CD4-positive, alpha-beta T cell treated with Interleukin-17A for 4 hours (primary cell): ENCODE results near the gene VSIR.

Experiments
- DNase-seq: peaks from one replicate; pipeline ENCODE4 v3.0.0-alpha.2; 2020; ENCODE audit warnings: mixed read lengths

VSIR gene

DNA sequence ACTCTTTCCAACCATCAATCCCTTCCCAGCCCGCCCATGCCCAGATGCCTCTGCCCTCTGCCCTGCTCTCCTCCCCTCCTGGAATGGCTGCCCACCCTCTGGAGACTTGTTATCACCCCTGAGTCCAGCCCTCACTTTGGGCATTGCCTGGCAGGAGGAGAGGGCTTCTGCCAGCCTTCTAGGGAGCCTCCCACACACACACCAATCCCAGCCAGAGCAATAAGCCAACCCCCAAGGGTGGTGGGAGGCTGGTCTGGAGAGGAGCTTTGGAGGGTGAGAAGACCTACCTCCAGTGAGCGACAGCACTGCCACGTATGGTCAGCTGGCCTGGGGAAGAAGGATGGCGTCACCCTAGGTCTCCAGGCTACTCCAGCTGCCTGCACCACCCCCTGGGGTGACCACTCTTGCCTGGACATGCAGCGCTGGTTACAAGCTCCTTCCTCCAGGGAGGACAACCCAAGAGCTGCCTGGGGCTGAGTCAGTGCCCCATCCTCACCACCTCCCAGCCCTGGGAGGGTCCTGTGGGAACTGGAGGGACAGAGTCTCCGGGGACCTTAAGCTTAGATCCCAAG, 62.2 kb downstream of the VSIR start:
- DNase-seq = no peak

DNA sequence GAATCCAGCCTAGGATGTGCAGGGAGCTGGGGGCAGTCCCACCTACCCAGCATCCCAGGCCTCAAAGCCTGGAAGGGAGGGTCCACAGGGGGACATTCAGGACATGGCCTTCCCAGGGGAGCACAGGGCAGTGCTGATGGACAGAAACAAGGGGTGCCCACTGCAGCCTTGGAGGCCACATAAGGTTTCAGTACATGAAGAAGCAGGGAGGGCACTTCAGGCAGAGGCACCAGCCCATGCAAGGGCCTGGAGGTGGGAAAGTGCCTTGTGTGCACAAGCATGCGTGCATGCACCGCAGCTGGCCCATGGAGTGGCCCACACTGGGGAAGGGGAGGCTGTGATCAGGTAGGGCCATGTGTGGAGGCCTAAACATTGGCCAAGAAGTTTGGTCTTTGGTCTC, 62.8 kb downstream of the VSIR start:
- no peak for DNase-seq

DNA sequence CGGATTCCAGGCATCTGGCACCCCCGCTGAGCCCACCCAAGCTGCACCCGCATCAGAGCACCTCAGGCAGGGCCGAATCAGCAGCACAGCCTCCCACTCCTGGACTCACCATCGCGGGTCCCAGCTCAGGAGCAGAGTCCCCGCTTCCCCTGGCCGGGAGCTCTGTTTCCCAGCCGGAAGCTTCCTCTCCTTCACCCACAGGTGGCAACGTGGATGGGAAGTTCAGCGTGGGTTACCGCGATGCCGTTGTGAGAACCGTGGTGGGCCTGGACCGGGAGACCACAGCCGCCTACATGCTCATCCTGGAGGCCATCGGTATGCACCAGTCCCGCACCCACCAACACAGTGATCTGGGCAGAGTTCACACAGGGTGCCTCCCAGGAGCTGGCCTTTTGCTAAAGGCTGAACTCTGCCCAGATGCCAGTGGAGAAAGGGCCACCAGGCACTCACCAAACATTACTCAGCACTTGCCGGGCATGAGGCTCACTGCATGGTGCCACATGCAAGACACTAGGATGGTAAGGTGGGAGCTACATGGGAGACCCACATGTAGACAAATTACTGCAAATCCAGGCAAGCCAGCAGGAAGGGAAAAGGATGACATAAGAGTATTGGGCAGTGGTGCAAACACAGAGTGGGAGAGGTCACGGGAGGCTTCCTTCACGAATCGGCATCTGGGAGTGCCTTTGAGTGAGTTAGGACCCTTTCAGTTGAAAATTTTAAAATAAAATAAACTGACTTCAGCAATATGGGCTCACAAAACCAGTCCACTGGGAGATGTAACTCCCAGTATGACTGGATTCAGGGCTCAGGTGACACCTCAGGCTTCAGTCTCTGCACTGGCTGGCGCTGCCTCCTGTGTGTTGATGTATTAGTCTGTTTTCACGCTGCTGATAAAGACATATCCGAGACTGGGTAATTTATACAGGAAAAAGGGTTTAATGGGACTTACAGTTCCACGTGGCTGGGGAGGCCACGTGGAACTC, 64.1 kb downstream of the VSIR start:
- no peak for DNase-seq

DNA sequence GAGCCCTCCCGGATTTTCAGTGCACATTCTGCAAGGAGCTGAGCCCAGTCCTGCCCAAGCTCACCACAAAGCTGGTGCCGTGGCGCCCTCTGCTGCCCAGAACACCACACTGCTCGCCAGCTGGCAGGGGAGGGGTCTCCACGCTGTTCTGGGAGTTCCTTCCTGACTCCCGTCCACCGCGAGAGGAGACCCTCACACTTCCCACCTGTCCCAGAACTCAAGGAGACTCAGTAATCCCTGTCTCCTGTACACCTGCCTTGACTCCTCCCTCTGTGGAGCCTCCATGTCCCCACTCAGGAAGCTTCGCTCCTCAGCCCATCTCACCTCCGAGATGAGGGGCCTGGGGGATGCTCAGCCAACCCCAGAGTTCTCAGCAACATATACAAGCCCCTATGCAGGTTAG, 65.0 kb downstream of the VSIR start:
- peak; percentile 81 for DNase-seq

DNA sequence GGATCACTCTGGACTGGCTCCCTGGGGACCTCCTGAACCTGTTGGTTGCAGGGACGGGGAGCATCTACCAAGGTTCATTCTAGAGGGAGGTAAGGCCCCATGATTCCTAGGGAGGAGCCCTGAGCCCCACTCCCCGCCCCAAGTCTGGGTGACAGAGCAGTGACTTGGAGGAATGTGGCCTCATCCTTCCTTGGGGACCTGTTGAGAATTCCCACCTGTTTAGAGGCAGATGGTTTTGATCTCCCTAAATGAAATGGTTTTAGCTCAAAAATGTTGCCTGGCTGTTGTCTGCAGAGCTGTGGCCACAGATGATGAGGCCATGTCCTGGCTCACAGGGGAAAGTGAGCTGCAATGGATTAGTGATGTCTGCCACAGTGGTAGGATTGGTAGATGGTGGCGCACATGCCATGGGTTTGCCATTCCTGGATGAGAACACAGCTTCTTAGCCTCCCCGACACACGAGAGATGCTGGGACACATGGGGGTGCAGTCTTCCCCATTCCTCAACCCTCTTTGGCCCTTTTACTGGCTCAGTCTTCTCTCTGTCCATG, 66.0 kb downstream of the VSIR start:
- no peak for DNase-seq

DNA sequence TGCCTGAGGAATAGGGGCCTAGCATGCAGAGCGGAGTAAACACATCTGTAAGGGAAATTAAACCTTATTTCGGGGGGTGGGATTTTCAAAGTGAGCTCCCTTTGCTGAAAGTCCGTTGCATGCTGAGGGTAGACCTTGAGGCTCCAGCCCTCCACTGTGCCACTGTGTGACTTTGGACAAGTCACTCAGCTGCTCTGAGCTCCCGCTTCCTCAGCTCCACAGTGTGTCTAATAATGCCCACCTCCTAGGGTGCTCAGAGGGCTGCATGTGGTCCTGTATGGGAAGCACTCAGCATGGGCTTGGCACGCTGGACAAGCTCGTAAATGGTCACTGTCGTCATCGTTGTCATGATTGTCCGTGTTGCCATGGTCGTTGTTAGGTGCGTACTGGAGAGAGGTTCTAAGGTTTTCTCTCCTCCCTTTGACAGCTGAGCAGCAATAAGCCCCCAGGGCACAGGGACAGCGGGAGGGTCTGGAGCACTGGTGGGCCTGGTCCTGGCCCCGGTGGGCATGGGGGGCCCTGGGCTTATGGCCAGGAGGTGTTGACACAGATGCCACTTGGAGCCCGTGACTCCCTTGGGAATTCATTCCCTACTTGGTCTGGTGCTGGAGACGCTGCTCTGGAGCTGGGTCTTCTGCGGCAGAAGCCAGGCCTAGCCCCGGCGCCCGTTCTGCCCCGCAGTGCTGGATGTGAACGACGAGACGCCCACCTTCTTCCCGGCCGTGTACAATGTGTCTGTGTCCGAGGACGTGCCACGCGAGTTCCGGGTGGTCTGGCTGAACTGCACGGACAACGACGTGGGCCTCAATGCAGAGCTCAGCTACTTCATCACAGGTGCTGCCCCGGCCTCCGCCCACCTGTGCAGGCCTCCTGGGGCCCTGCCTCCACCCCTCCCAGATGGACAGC, 66.9 kb downstream of the VSIR start:
- DNase-seq = no peak

DNA sequence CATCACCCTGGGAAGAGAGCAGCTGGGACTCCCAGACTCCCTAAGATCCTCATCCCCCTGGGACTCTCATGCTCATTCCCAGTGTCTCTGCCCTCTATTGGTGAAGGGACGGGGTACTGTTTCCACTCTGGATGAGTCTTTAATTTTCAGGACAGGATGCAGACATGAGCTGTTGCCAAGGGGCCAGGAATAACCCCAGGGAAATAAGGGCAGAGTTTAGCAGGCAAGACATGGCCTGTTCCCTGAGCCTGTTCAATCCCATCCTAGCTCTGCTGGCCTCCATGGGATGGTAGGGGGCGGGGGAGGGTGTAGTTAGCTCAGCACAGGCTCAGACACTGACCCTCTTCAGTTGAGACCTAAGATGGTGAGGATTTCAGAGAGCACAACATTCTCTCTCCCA, 67.7 kb downstream of the VSIR start:
- DNase-seq = no peak

DNA sequence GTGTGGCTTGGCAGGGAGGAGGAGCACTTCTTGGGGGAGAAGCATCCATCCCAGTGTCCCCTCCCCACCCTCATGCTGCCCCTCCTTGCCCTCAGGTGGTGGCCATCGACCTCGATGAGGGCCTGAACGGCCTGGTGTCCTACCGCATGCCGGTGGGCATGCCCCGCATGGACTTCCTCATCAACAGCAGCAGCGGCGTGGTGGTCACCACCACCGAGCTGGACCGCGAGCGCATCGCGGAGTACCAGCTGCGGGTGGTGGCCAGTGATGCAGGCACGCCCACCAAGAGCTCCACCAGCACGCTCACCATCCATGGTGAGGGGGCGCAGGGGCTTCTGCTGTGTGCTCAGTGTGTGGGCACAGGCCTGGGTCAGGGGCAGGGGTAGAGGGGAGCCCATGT, 68.5 kb downstream of the VSIR start:
- DNase-seq = no peak

DNA sequence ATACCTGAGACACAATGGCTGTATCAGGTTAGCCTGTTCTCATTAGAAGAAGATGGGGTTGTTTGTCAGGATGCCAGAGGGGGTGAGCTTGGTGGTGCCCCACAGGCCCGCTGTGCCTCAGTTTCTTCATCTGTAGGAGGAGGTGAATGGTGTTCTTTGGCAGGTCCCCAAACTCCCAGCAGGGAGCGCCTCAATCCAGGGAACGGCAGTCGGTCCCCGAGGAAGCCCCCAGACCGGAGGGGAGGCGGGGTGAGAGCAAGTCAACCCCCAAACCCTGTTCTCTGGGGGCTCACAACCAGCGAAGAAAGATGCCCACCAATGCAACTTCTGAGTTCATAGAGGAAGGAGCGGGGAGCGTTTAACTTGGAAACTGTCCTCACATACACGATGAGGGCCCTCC, 69.7 kb downstream of the VSIR start:
- DNase-seq = no peak

DNA sequence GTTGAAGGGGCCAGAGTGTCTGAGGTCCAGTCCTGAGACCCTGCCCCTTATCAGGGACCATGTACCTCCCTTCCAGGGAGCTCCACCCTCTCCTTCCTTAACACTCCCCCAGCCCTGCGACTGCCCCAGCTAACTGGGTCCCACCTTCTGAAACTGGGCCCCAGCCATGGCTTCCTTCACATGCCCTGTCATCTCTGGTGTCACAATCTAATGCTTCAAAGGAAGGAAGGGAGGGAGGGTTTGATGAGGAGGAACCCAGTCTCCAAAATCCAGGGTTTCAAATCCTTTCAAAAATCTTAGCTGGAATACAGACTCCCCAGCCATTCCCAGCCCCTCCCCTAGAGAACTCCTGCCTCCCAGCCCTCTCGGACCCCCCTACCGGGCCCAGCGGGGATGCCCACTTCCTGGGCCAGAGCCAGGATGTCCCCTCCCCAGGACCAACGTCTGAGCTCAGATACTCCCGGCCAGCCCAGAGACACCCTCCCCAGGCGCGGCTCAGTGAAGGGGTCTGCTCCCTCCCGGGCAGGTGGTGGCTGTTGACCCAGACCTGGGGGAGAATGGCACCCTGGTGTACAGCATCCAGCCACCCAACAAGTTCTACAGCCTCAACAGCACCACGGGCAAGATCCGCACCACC, 71.7 kb downstream of the VSIR start:
- DNase-seq = no peak

DNA sequence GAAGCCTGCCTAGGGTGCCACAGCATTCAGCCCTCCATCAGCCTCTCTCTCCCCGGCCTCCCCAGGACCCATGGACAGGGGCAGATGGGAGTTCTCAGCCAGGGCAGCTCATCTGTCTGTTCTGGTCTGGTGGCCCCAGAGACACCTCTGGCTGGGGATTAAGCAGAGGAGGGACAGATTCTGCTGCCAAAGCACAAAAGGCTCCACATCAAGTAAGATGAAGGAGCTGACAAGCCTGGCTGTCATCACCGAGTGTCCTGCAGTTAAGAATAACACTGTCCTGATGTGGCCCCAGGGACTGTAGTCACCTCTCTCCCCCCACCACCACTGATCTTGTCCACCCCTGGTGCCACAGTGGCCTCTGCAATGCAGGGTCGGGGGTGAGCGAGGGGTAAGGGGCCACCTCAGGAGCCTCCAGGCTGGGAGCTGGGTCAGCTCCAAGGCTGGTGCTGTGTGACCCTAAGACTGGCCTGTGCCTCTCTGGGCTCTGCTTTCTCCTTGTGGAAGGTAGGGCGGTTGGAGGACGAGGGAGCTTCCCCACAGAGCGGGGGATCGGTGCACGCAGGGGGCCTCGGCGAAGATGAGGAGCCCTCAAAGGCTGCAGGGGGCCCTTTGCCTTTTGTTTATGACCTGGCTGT, 72.5 kb downstream of the VSIR start:
- DNase-seq = no peak

DNA sequence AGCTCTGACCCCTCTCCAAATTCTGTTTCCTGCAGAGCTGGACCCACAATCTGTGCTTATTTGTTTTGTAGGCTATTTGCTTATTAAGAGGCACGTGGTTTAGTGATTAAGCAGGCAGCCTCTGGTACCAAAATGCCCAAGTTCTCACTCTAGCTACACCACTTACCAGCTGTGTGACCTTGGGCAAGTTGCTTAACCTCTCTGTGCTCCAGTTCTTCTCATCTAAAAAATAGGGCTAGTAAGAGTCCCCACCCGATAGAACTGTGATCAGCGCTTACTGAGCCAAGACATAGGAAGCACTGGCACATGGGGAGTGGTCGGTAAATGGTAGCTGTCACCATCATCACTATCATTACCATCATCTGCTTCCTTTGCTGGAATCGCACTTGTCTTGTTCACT, 74.6 kb downstream of the VSIR start:
- no peak for DNase-seq

DNA sequence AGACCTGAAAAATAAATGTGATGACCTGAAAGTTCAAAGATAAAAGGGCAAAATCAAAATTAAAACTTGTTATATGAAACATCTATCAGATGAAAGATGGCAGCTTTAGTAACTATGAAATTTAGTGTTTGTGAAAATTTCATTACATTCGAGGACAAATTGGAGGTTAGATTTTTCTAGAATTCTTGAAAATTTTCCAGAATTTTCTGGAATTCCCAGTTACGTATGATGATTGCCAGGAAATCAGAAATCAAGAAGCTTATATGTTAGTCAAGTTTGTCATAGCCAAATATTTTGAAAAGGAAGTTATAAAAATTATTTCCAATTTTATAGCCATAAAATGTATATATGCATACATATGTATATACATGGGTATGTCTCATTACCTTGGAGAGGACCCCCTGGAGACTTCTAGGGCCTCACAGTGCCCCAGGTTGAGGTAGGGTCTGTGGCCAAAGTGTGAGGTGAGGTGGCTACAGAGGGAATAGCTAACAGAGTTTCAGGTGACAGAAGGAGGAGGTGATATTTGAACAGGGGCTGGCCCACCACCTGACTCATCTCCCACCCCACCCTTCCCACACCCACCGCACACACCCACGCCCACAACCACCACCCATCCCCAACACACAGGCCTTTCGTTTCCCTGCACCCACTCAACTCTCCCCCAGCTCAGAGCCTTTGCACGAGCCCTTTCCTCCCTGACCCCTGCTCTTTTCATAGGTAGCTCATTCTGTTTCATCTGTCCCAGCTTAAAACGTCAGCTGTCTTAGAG, 75.2 kb downstream of the VSIR start:
- DNase-seq = peak; percentile 54
